ENCODE data around the gene PREB. TPM values are rescaled to one million over a fixed set of nuclear protein-coding genes. Genes with fewer than 3 reads are reported as not detected.

Gene PREB
- total RNA-seq, 2 donors from 2014 or later, result 47.5 to 51.4 TPM

DNA sequence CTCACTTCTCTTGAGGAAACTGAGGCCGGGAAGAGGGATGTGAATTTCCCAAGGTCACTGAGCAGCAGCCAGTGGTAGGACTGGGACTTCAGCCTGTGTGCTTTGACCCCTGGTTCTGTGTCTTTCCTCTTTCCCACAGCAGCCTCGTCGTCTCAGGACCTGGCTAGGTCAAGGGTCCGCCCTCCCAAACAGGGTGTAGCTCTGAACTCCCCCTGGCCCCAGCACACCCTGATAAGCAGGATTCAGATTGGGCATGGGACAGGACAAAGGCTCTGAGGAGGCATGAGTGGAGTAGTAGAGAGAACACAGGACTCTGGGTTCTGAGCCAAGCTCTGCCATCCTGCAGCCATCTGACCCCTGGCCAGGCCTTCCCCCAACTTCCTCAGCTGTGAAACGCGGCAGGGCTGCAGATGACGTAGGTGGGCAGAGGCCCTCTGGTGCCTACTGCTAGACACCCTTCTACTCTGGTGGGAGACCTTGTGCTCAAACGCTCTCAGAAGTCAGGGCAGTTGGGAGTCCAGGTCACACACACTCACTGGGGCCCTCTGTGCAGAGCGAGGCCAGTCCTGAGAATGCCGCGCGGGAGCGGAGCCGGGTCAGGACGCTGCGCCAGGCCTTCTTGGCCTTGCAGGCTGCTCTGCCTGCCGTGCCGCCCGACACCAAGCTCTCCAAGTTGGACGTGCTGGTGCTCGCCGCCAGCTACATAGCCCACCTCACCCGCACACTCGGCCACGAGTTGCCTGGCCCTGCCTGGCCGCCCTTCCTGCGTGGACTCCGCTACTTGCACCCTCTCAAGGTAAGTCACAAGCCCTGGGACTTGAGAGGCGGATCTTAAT is 15.4 kb upstream of the PREB start:
- Histone ChIP-seq H3K27me3 (no peaks in the 10 kb centered on the region), H3K27ac (no peak overlapping the region), H3K4me1 (peaks cover 0 to 4% of the 10 kb centered on the region in 2 donors), H3K36me3 (no peaks in the 10 kb centered on the region), H3K4me3 (no peak overlapping the region), H3K9me3 (no peaks in the 10 kb centered on the region)
- TF ChIP-seq CTCF (IDR thresholded peaks at IDR 0.05), result no peak
- no peak for DNase-seq (ENCODE audit: low spot score)

DNA sequence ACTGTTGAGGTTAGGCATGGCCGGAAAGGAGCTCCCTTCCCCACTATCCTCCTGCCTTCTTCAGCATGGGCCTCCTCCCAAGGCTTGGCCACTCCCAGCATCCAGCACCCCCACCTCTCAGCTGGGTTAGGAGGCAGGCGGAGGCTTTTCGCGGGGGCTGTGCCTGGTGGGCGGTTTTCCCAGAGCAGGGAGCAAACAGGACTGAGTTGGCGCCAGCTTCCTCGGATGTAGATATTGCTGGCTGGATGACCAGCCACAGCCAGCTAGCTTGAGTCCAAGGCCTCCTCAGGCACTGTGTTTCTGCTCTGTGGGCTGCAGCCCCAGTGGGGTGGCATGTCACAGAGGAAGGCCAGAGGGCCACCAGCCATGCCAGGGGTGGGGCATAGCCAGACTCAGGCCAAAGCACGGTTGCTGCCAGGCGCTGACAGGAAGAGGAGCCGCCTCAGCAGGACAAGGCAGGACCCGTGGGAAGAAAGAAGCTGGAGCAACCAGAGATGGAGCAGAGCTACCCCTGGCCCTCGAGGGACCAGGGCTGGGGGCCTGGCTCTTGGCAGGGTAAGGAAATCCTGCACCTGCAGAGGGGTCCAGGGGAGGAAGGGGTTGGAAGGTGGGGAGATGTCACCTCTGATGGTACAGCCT is 14.5 kb upstream of the PREB start, which contains the start of gene TCF23:
Gene TCF23 (plus strand): TSS at position 204 of the 639 bp plus-strand sequence. CDS start 130 bp downstream, at position 334.
- TF ChIP-seq CTCF (IDR thresholded peaks at IDR 0.05), result no peak
- Histone ChIP-seq H3K27me3 (no peaks in the 10 kb centered on the region), H3K27ac (no peak within 1 kb of the TSS), H3K4me3 (no peak within 1 kb of the TSS), H3K4me1 (peaks cover 0 to 4% of the 10 kb centered on the region in 2 donors), H3K9me3 (no peaks in the 10 kb centered on the region), H3K36me3 (no peaks in the 10 kb centered on the region)
- no peak for DNase-seq (ENCODE audit: low spot score)

DNA sequence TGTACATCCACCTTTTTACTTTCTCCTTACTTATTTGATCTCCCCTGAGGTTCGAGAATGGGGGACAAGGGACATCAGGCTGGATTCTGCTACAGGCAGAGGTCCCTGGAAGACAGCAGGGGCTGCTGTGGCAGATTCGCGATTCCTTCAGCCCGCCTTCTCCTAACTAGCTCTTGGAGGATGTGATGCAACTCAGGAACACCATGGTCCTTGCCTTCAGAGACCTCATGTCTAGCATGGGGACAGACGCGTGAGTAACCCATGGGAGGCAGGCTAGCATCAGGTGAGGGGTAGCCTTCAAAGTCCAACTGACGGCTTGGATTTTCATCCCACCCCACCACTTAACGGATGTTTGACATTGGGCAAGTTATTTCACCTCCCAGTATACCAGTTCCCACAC is 13.5 kb upstream of the PREB start:
- no peak for TF ChIP-seq CTCF (IDR thresholded peaks at IDR 0.05)
- Histone ChIP-seq H3K27me3 (no peaks in the 10 kb centered on the region), H3K36me3 (no peaks in the 10 kb centered on the region), H3K9me3 (no peaks in the 10 kb centered on the region), H3K4me1 (peaks cover 0 to 4% of the 10 kb centered on the region in 2 donors), H3K27ac (no peak overlapping the region), H3K4me3 (no peak overlapping the region)
- no peak for DNase-seq (ENCODE audit: low spot score)

DNA sequence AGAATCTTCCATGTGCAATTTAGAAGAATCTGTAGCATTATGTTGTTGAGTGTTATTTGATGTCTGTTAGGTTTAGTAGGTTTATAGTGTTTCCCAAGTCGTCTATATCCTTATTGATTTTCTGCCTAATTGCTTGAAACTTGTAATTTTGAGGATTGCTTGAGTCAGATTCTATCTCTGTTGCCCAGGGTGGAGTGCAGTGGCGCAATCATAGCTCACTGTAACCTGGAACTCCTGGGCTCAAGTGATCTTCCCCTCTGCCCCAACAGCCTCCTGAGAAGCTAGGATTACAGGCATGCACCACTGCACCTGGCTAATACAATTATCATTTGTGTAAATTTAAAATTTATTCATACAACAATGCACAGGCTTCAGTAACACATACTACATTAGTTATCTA is 11.2 kb upstream of the PREB start:
- no peaks in the 10 kb centered on the region for H3K9me3 ChIP-seq
- H3K4me1 ChIP-seq, result peaks cover 0 to 4% of the 10 kb centered on the region in 2 donors
- no peak overlapping the region for H3K4me3 ChIP-seq
- TF ChIP-seq CTCF (IDR thresholded peaks at IDR 0.05), result no peak
- no peak for DNase-seq (ENCODE audit: low spot score)
- no peaks in the 10 kb centered on the region for H3K36me3 ChIP-seq
- H3K27me3 ChIP-seq, result no peaks in the 10 kb centered on the region
- no peak overlapping the region for H3K27ac ChIP-seq

- no peaks in the 10 kb centered on the region for H3K27me3 ChIP-seq
- no peaks in the 10 kb centered on the region for H3K4me1 ChIP-seq
- H3K9me3 ChIP-seq, result no peaks in the 10 kb centered on the region
- DNase-seq (ENCODE audit: low spot score), result no peak
- no peaks in the 10 kb centered on the region for H3K36me3 ChIP-seq
- no peak for TF ChIP-seq CTCF (IDR thresholded peaks at IDR 0.05)
- no peak overlapping the region for H3K27ac ChIP-seq
- H3K4me3 ChIP-seq, result no peak overlapping the region
Observed at GRCh38 chr2:27143285-27143684, 8.8 kb upstream of the PREB start.
